ENCODE results near the gene DUSP10.

GRCh38 chr1:221766210-221766609, 24.3 kb upstream of the DUSP10 start:
- TF ChIP-seq CTCF (IDR thresholded peaks at IDR 0.05) (no peak), POLR2A (IDR thresholded peaks at IDR 0.05) (no peak)

All from body of pancreas (tissue), 4 donors.